Measurements from ENCODE around the gene KCTD20. TPM values are rescaled to one million over a fixed set of nuclear protein-coding genes. Genes with fewer than 3 reads are reported as not detected.

Gene KCTD20
- total and polyA plus RNA-seq, 9 of the 15 experiments (the other 6 are each of a cell fraction or from before 2014, with no cell fraction given): 28.9 to 160 (median 70.6) TPM

- peak; percentile 96 for TF ChIP-seq ZNF175 (CRISPR knock-in tag; IDR thresholded peaks at IDR 0.05; ENCODE audit: low read depth)
- TF ChIP-seq DEAF1 (CRISPR knock-in tag; IDR thresholded peaks at IDR 0.05): no peak; the same call in 1 of the 2 replicates
- TF ChIP-seq ZNF354B (CRISPR knock-in tag; IDR thresholded peaks at IDR 0.05): no peak
- TF ChIP-seq BACH1 (tag; IDR thresholded peaks at IDR 0.05): peak; percentile 59; the same call in 1 of the 2 replicates
- TF ChIP-seq POLR2A (conservative IDR thresholded peaks at IDR 0.05): peak; percentile 96
- TF ChIP-seq ZNF282 (CRISPR knock-in tag; IDR thresholded peaks at IDR 0.05): 0 out of 2 replicates have a peak, but pooled peaks have one; percentile 24
- TF ChIP-seq CBX3 (IDR thresholded peaks at IDR 0.05; ENCODE audit: borderline replicate concordance in 1 of 2, low read length in 2 of 2): peak in 1 of 2 experiments; percentile 79; a peak in 1 of 3 replicates
- no peak for TF ChIP-seq RFX7 (CRISPR knock-in tag; IDR thresholded peaks at IDR 0.05)
- no peak for TF ChIP-seq NCOA2 (IDR thresholded peaks at IDR 0.05; ENCODE audit: partially characterized antibody in 2 of 2)
- TF ChIP-seq THRB (CRISPR knock-in tag; conservative IDR thresholded peaks at IDR 0.05): no peak; the same call in 1 of the 2 replicates
- peak; percentile 98 for TF ChIP-seq JUN (IDR thresholded peaks at IDR 0.05; ENCODE audit: borderline replicate concordance, low read depth, low read length)
- TF ChIP-seq JUN (CRISPR knock-in tag; IDR thresholded peaks at IDR 0.05; ENCODE audit: borderline replicate concordance): no peak
- TF ChIP-seq CBFA2T3 (IDR thresholded peaks at IDR 0.05): no peak
- peak; percentile 74; the same call in 1 of the 2 replicates for TF ChIP-seq FOXP4 (CRISPR knock-in tag; IDR thresholded peaks at IDR 0.05; ENCODE audit: borderline replicate concordance)
- peak; percentile 32; the same call in 1 of the 2 replicates for TF ChIP-seq HSF4 (CRISPR knock-in tag; IDR thresholded peaks at IDR 0.05; ENCODE audit: borderline replicate concordance)
- no peak for TF ChIP-seq TCF7 (IDR thresholded peaks at IDR 0.05; ENCODE audit: borderline replicate concordance)
- TF ChIP-seq STAT5A (IDR thresholded peaks at IDR 0.05; ENCODE audit: borderline replicate concordance, low read length): peak; percentile 28; the same call in 1 of the 2 replicates
- TF ChIP-seq E2F6 (IDR thresholded peaks at IDR 0.05; ENCODE audit: borderline replicate concordance in 1 of 2, extremely low read depth in 1 of 2, insufficient read depth in 1 of 2, insufficient read length in 1 of 2, low read depth in 1 of 2, low read length in 1 of 2, poor library complexity in 1 of 2, severe bottlenecking in 1 of 2): peak; percentile 70 to 88
- TF ChIP-seq KDM2B (CRISPR knock-in tag; IDR thresholded peaks at IDR 0.05): no peak
- TF ChIP-seq HNRNPLL (IDR thresholded peaks at IDR 0.05; ENCODE audit: low read depth, low read length, poor library complexity, severe bottlenecking): peak; percentile 98
These were observed at the start of gene KCTD20, which contains the start of gene PXT1 (continued) for GRCh38 chr6:36442671-36443470.
